Naive B cell (primary cell): ENCODE measurements around the gene LDB2. TPM values are rescaled to one million over a fixed set of nuclear protein-coding genes. Genes with fewer than 3 reads are reported as not detected.

ENCODE experiments used
- ATAC-seq, 2 donors: fragments of 150-1000 bp; cut with Tn5 transposase; 2 replicates each; pipeline ENCODE4 v1.10.0; 2021; ENCODE audit warnings: low read depth in 2 of 2, mild to moderate bottlenecking in 2 of 2, moderate library complexity in 2 of 2
- DNase-seq: peaks from one replicate; pipeline ENCODE4 v3.0.0; 2022
- H3K27ac Mint-ChIP-seq, 6 donors: one replicate each; pipeline ENCODE4 v1.8.0; 2020 to 2022; ENCODE audit warnings: mild to moderate bottlenecking in 6 of 6, mixed read lengths in 6 of 6, moderate library complexity in 5 of 6, inconsistent platforms in 2 of 6
- H3K27me3 Mint-ChIP-seq, 3 donors: one replicate each; pipeline ENCODE4 v1.8.0; 2021 to 2022; ENCODE audit warnings: mixed read lengths in 3 of 3, mild to moderate bottlenecking in 1 of 3
- H3K36me3 Mint-ChIP-seq, 2 donors: one replicate each; pipeline ENCODE4 v1.8.0; 2020 to 2022; ENCODE audit warnings: mixed read lengths in 2 of 2, inconsistent platforms in 1 of 2, mild to moderate bottlenecking in 1 of 2
- H3K4me1 Mint-ChIP-seq, 3 donors: one replicate each; pipeline ENCODE4 v1.8.0; 2020 to 2022; ENCODE audit warnings: mixed read lengths in 3 of 3, inconsistent platforms in 1 of 3, mild to moderate bottlenecking in 1 of 3, moderate library complexity in 1 of 3
- H3K4me3 Mint-ChIP-seq, 8 donors: one replicate each; pipeline ENCODE4 v1.8.0; 2020 to 2022; ENCODE audit warnings: mild to moderate bottlenecking in 8 of 8, mixed read lengths in 8 of 8, moderate library complexity in 8 of 8, inconsistent platforms in 2 of 8
- H3K9me3 Mint-ChIP-seq, 7 donors: one replicate each; pipeline ENCODE4 v1.8.0; 2020 to 2022; ENCODE audit warnings: mixed read lengths in 7 of 7, mild to moderate bottlenecking in 5 of 7, inconsistent platforms in 2 of 7, moderate library complexity in 1 of 7
- polyA plus RNA-seq, 6 donors: library from polyadenylated mRNA; unstranded; fragments of 300-500 nt; fragmentation: Illumina TruSeq; gene quantifications; one replicate each; pipeline ENCODE4 v1.2.3, GENCODE V29; 2021; ENCODE audit warnings: low read depth in 6 of 6

Gene LDB2
- polyA plus RNA-seq, 6 donors from 2014 or later: not detected

DNA sequence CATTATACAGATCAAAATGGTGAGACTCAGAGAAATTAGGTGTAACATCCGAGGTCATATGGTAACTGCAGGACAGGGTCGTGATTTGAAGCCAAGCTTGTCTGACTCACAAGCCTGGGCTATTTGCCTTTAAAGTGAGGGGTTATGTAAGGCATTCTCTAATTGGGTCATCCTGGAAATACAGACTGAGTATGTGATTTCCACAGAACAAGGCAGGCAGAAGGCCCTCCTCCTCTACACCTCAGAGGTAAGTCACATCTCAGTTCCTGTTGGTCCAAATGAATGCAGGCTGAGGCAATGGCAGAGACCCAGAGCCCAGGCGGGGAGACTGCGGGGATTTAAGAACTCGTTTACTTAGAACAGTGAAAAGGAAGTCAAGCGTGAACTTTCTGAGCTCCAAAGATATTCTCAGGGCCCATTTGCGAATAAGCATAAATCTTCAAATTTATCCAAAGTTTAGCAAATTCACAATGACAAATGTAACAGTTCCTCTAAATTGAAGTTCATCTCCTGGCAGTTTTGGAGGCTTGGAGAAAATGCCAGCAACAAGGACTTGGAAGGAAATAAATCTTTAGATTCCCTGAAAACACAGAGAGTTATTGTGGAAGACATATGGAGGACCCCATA, 153.3 kb downstream of the LDB2 start:
- no peaks in the 10 kb centered on the region for H3K36me3 Mint-ChIP-seq
- H3K27ac Mint-ChIP-seq: no peak overlapping the region
- ATAC-seq (no peak), DNase-seq (no peak)
- H3K27me3 Mint-ChIP-seq: no peaks in the 10 kb centered on the region
- no peaks in the 10 kb centered on the region for H3K4me1 Mint-ChIP-seq
- peaks cover 0 to 4% (median 0%) of the 10 kb centered on the region in 7 donors for H3K9me3 Mint-ChIP-seq
- H3K4me3 Mint-ChIP-seq: no peak overlapping the region

DNA sequence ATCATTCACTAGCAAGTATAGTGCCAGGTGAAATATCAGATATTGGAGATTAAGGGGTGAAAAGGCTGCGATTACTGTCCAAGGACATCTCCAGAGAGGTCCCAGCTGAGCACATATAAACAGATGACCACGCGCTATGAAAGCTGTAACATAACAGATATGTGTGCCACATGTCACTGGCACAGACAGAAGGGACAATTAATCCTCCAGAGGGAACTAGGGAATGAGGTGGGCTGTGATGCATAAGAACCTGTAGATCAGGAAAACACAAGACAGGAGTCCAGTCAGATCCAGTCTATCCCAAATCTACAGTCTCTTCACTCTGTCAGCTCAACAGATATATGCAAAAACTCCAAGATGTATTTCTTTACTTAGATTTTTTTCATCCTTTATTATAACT, 157.2 kb downstream of the LDB2 start:
- no peak for ATAC-seq
- H3K36me3 Mint-ChIP-seq: peaks cover 0 to 3% of the 10 kb centered on the region in 2 donors
- peaks cover 0 to 14% (median 4%) of the 10 kb centered on the region in 7 donors for H3K9me3 Mint-ChIP-seq
- no peaks in the 10 kb centered on the region for H3K4me1 Mint-ChIP-seq
- no peak for DNase-seq
- no peaks in the 10 kb centered on the region for H3K27me3 Mint-ChIP-seq
- H3K4me3 Mint-ChIP-seq: no peak overlapping the region
- no peak overlapping the region for H3K27ac Mint-ChIP-seq

DNA sequence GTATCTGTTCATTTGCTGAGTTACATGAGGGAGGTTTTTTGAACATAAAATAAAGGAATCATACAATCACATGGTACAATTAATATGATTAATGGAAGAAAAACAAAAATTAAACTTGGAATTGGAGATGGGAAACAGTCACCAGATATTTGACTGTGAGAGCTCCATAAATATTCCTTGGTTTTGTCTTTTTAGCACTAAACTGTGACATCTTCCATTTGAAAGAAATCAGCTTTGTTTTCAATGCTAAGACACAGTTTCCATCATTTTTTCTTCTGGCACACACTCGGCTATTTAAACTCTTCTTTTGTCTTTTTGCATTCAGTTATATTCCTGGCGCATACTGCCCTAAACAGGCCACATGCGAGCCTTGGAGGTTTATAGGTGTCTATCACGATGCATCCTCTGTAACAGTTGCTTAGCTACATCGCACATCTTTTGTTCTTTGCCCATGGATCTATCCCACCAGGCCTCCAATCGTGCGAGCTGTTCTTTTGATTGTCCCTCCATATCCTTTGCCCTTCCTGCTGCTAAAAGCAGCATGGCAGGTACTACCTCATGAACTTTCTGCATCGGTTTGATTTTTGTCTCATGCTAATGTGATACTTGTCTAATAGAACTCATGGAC, 158.3 kb downstream of the LDB2 start:
- no peaks in the 10 kb centered on the region for H3K27me3 Mint-ChIP-seq
- ATAC-seq (no peak), DNase-seq (no peak)
- no peak overlapping the region for H3K4me3 Mint-ChIP-seq
- no peaks in the 10 kb centered on the region for H3K4me1 Mint-ChIP-seq
- peaks cover 0 to 3% of the 10 kb centered on the region in 2 donors for H3K36me3 Mint-ChIP-seq
- peak overlapping the region in 1 of 6 donors; percentile 13 for H3K27ac Mint-ChIP-seq
- peaks cover 0 to 14% (median 5%) of the 10 kb centered on the region in 7 donors for H3K9me3 Mint-ChIP-seq

DNA sequence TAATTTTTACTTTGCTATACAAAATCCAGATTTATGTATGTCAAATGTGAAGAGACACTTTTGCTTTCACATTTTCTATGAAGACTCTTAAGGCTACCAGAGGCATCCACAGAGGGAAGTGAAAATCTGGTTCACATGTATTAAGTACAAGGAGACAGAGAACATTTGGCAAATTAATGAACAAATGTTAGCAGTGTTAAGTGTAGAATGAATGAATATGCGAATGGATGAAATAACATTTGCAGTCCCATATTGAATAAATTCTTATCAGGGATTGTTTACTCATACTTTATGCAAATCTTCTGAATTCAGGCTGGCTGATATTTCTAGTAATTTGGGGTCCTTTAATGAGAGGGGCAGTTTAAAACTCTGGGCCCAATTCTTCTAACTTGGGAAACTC, 159.9 kb downstream of the LDB2 start:
- no peaks in the 10 kb centered on the region for H3K27me3 Mint-ChIP-seq
- DNase-seq (no peak), ATAC-seq (no peak)
- H3K36me3 Mint-ChIP-seq: peaks cover 0 to 3% of the 10 kb centered on the region in 2 donors
- no peaks in the 10 kb centered on the region for H3K4me1 Mint-ChIP-seq
- peaks cover 0 to 16% (median 5%) of the 10 kb centered on the region in 7 donors for H3K9me3 Mint-ChIP-seq
- H3K4me3 Mint-ChIP-seq: no peak overlapping the region
- H3K27ac Mint-ChIP-seq: no peak overlapping the region

DNA sequence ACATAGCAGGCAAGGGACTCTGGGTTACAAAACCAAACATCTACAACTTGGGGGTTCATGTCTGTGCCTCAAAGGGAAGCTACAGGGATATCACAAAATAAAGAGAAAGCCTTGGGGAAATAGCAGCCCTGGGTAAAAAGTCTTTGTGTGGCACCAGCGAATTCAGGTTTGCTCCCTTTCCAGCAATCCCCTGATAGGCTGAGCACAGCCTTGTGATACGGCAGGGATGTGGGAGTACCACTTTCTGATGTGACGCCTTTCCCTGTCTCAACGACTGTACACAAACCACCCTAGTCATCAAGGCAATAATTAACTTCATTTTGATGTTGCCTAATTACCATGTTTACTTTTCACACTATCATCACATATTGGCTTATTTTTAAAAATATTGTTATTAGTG, 164.9 kb downstream of the LDB2 start:
- Mint-ChIP-seq H3K27me3 (no peaks in the 10 kb centered on the region), H3K4me1 (no peaks in the 10 kb centered on the region), H3K36me3 (peaks cover 0 to 3% of the 10 kb centered on the region in 2 donors), H3K4me3 (no peak overlapping the region), H3K9me3 (peaks cover 0 to 16% (median 10%) of the 10 kb centered on the region in 7 donors), H3K27ac (no peak overlapping the region)
- no peak for ATAC-seq
- DNase-seq: no peak

DNA sequence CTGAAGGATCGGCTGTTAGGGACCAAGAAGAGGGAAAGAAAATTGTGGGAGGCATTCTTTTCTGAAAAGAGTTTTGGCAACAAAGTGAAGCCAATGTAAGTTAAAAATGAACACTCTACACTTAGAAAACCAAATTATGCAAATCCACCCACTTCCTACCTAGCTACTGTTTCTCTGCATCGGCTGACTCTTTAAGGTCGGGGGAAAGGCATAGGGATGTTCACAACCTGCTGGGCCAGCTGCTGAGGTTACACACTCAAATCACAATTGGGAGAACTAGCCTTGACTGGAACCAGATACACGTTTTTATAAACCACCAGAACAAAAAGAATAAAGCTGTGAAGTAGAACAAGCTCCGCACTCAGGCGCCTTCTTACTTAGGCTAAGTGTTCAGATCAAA, 165.7 kb downstream of the LDB2 start:
- Mint-ChIP-seq H3K4me1 (no peaks in the 10 kb centered on the region), H3K27ac (no peak overlapping the region), H3K9me3 (peaks cover 0 to 12% (median 5%) of the 10 kb centered on the region in 7 donors), H3K27me3 (no peaks in the 10 kb centered on the region), H3K36me3 (no peaks in the 10 kb centered on the region), H3K4me3 (no peak overlapping the region)
- DNase-seq (no peak), ATAC-seq (no peak)

DNA sequence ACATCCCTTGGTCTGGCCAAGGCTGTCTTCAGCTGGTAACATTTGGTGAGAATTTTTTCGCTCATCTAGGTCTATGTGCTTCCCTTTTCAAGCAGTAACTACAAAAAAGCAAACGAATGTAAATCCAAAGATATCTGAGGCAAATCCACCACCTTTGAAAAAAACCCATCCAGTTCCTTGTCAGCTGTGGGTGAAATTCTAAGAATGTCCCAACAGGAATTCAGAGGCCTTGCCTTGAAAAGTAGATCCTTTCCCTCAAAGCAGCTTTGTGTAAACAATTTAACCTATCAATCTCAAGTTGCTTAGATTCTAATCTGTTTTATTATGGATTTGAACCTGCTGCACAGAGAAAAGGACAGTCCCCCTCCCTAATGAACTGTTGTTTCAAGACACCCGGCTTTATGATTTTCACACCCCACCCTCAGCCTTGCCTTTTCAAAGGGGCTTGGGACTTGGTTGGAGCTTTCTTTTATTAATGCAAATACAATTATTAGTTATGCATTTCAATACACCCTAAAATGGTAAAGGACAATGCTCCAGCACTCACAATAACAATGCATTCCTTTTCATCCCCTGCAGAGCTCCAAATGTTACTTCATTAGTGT, 166.6 kb downstream of the LDB2 start:
- H3K4me3 Mint-ChIP-seq: no peak overlapping the region
- ATAC-seq: no peak
- H3K27me3 Mint-ChIP-seq: no peaks in the 10 kb centered on the region
- H3K9me3 Mint-ChIP-seq: peaks cover 0 to 13% (median 2%) of the 10 kb centered on the region in 7 donors
- no peaks in the 10 kb centered on the region for H3K4me1 Mint-ChIP-seq
- DNase-seq: no peak
- H3K36me3 Mint-ChIP-seq: no peaks in the 10 kb centered on the region
- no peak overlapping the region for H3K27ac Mint-ChIP-seq

DNA sequence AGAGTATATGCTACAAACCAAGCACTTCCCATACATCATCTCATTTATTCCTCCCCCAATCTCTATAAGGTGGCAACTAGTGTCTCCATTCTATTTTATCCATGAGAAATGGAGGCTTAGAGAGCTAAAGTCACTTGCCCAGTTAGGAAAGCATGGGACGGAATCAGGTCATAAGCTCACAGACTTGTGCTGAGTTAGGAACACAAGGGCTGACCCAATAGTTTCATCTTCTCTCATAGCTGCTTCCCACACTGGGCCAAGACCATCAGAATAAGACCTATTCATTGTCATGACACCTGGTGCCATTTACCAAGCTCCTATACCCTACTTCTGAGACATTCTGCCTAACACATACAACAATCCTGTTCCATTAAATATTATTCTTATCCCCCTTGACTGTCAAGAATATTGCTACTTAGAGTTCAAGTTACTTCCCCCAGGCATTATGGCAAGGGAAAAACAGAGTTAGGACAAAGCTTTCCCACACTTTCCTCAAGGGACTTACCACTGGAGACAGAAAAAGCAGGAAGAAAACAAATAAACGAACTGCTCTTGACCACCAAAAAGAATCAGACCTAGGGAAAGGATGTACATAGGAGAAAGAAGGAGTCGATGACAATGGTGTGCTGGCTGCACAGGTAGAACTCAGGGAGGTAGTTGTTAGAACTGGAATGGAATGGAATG, 167.8 kb downstream of the LDB2 start:
- H3K4me3 Mint-ChIP-seq: no peak overlapping the region
- H3K27me3 Mint-ChIP-seq: no peaks in the 10 kb centered on the region

DNA sequence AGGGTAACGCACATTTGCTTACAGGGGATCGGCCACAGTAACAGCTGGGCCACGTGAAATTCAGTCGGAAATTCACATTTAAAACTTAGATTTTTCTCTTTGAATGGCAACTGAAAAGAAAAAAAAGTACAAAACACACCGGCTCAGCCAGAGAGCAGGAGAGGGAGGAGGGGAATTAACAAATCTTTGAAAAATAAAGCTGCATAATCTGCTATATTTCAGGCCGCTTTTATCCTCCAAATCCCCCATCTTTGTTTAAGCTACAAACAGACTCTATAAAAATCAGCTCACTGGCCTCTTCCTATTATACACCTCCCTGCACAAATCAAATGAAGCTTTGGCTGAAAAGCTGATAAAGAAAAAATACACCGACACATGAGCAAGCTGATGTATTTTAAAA, 169.1 kb downstream of the LDB2 start:
- Mint-ChIP-seq H3K36me3 (no peaks in the 10 kb centered on the region), H3K4me1 (no peaks in the 10 kb centered on the region), H3K27me3 (no peaks in the 10 kb centered on the region), H3K27ac (no peak overlapping the region), H3K4me3 (no peak overlapping the region), H3K9me3 (peaks cover 0 to 29% (median 5%) of the 10 kb centered on the region in 7 donors)
- ATAC-seq (no peak), DNase-seq (no peak)

More for the DNA sequence above, 167.8 kb downstream of the LDB2 start:
- Mint-ChIP-seq H3K27ac (no peak overlapping the region), H3K9me3 (peaks cover 0 to 16% (median under 1%) of the 10 kb centered on the region in 7 donors), H3K4me1 (no peaks in the 10 kb centered on the region), H3K36me3 (no peaks in the 10 kb centered on the region)
- ATAC-seq (no peak), DNase-seq (no peak)

DNA sequence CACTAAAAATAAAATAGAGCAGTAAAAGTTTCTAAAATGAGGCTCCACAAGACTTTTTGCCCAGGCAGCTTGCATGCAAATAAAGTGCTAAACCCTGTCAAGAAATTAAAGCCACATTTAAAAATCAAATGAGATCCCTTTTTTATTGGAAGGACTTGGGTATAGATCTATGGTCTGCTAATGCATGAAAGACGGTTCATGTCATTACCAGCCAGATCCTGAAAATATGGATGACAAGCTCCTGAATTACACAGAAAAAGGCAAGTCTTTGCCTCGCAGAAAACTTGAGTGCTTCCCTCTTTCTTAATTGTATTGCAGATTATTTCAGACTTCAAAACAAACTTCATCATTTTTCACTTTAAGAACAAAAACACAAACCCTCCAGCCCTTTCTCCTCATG, 169.6 kb downstream of the LDB2 start:
- Mint-ChIP-seq H3K36me3 (peaks cover 0 to 3% of the 10 kb centered on the region in 2 donors), H3K4me3 (no peak overlapping the region), H3K9me3 (peaks cover 0 to 34% (median 5%) of the 10 kb centered on the region in 7 donors), H3K27me3 (no peaks in the 10 kb centered on the region), H3K27ac (no peak overlapping the region), H3K4me1 (no peaks in the 10 kb centered on the region)
- ATAC-seq (no peak), DNase-seq (no peak)

DNA sequence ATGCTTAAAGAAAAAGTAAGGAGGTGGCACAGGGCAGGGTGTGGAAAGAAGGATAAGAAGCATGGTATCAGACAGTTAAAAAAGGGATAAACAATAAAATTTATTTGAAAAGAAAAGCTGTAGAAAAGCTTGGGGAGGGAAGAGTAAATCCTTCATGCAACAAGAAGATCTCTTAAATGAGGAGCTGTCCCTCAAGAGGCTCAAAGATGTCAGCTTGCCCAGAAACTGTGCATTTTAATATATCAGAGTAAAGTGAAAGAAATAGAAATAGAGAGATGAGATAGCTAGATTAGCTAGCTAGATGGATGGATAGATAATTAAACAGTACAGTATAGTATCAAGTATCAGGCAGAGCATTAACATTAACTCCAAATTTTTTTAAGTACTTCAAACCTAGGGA, 170.3 kb downstream of the LDB2 start:
- Mint-ChIP-seq H3K4me1 (no peaks in the 10 kb centered on the region), H3K36me3 (peaks cover 0 to 7% of the 10 kb centered on the region in 2 donors), H3K9me3 (peaks cover 0 to 41% (median 6%) of the 10 kb centered on the region in 7 donors), H3K27me3 (no peaks in the 10 kb centered on the region), H3K27ac (no peak overlapping the region), H3K4me3 (no peak overlapping the region)
- DNase-seq: no peak
- no peak for ATAC-seq

DNA sequence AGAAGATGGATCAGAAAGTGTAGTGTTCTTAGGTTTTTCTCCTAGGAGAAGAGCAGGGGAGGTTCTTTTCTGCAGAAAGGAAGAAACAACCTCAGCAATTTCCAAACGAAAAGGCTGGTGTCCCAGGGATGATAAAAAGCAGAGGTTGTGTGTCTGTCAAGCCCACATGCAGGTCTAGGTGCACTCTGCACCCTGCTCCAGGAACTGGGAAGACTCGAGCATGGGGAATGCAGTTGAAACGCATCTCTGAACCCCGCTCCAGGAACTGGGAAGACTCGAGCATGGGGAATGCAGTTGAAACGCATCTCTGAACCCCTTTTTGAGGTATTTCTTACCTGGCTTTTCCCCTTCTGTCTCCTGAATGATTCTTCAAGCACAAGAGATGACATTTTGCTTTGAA, 171.2 kb downstream of the LDB2 start:
- Mint-ChIP-seq H3K36me3 (peaks cover 0 to 7% of the 10 kb centered on the region in 2 donors), H3K4me1 (no peaks in the 10 kb centered on the region), H3K27me3 (no peaks in the 10 kb centered on the region), H3K9me3 (peaks cover 0 to 44% (median 6%) of the 10 kb centered on the region in 7 donors), H3K4me3 (no peak overlapping the region), H3K27ac (no peak overlapping the region)
- DNase-seq (no peak), ATAC-seq (no peak)

DNA sequence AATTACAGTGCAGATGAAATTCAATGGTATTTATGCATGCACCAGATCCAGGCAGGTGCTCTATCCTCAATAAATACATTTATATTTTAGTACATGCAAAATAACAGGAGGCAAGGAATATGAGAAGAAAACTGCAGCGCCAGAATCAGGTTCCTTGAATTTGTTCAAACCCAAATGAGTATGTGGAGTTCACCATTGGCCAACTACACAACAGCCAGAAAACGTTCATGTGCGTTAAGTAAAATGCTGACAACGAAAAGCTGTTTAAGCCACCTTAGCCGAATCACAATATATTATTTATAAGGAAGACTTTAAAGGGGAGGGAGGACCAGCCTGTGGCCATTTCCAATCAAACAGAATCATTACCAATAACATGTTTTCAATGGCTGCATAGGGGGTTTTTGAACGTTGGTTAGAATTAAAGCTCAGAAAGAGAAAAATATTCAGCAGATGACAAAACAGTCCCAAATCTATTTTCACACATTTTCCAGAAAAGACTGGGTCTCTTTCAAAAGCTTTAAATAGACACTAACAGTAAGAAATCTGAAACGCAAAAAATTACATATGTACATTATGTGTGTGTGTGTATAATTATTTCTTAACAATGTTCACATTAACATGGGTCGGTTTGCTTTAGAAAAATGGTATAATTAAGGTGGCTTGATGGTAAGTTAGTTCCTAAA, 171.9 kb downstream of the LDB2 start:
- DNase-seq: no peak
- no peak overlapping the region for H3K4me3 Mint-ChIP-seq
- H3K9me3 Mint-ChIP-seq: peaks cover 0 to 44% (median 6%) of the 10 kb centered on the region in 7 donors
- no peak for ATAC-seq
- no peaks in the 10 kb centered on the region for H3K27me3 Mint-ChIP-seq
- peaks cover 0 to 7% of the 10 kb centered on the region in 2 donors for H3K36me3 Mint-ChIP-seq
- H3K4me1 Mint-ChIP-seq: no peaks in the 10 kb centered on the region
- no peak overlapping the region for H3K27ac Mint-ChIP-seq
